ENCODE measurements around the gene PPP1R9B. TPM values are rescaled to one million over a fixed set of nuclear protein-coding genes. Genes with fewer than 3 reads are reported as not detected.

The PPP1R9B gene
- total RNA-seq, 1 donor from 2014 or later = 103 TPM

- H3K27ac ChIP-seq = no peak overlapping the region
- intact Hi-C loops (cut with DNase I) = no loop called here
- TF ChIP-seq, protein P1, sequence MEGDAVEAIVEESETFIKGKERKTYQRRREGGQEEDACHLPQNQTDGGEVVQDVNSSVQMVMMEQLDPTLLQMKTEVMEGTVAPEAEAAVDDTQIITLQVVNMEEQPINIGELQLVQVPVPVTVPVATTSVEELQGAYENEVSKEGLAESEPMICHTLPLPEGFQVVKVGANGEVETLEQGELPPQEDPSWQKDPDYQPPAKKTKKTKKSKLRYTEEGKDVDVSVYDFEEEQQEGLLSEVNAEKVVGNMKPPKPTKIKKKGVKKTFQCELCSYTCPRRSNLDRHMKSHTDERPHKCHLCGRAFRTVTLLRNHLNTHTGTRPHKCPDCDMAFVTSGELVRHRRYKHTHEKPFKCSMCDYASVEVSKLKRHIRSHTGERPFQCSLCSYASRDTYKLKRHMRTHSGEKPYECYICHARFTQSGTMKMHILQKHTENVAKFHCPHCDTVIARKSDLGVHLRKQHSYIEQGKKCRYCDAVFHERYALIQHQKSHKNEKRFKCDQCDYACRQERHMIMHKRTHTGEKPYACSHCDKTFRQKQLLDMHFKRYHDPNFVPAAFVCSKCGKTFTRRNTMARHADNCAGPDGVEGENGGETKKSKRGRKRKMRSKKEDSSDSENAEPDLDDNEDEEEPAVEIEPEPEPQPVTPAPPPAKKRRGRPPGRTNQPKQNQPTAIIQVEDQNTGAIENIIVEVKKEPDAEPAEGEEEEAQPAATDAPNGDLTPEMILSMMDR (IDR thresholded peaks at IDR 0.05) = no peak
- ATAC-seq (no peak), DNase-seq (no peak)
- H3K36me3 ChIP-seq = peaks cover 57% of the 10 kb centered on the region
- no peaks in the 10 kb centered on the region for H3K9me3 ChIP-seq
- H3K4me1 ChIP-seq = peaks cover 6% of the 10 kb centered on the region
- no peaks in the 10 kb centered on the region for H3K27me3 ChIP-seq
- H3K4me3 ChIP-seq = no peak overlapping the region
These were observed 38.0 kb upstream of the PPP1R9B start for GRCh38 chr17:50188531-50188920.

GRCh38 chr17:50187751-50188530, 37.5 kb upstream of the PPP1R9B start:
- H3K27ac ChIP-seq = no peak overlapping the region
- H3K9me3 ChIP-seq = no peaks in the 10 kb centered on the region
- no peak for DNase-seq
- ATAC-seq = no peak
- TF ChIP-seq, protein P1 (IDR thresholded peaks at IDR 0.05) = no peak
- H3K4me3 ChIP-seq = no peak overlapping the region
- H3K4me1 ChIP-seq = peaks cover 6% of the 10 kb centered on the region
- intact Hi-C loops (cut with DNase I) = no loop called here
- peaks cover 53% of the 10 kb centered on the region for H3K36me3 ChIP-seq
- H3K27me3 ChIP-seq = no peaks in the 10 kb centered on the region

DNA sequence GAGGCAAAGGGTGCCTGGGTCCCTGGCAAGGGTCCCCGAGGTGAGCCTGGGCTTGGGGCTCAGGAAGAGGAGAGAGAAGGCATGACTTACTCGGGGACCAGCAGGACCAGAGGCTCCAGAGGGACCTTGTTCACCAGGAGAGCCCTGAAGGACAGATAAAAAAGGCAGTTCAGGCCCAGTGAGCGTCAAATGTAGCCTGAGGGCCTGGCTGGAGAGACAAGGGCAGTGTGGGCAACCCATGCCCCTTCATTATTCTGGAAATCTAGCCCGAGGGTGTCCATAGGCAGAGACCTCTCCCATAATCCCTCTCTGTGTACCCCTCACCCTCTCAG, 36.9 kb upstream of the PPP1R9B start:
- Histone ChIP-seq H3K4me1 (peaks cover 6% of the 10 kb centered on the region), H3K9me3 (no peaks in the 10 kb centered on the region), H3K27me3 (no peaks in the 10 kb centered on the region), H3K4me3 (no peak overlapping the region), H3K27ac (no peak overlapping the region), H3K36me3 (peaks cover 47% of the 10 kb centered on the region)
- TF ChIP-seq, protein P1 (IDR thresholded peaks at IDR 0.05) = no peak
- intact Hi-C loops (cut with DNase I) = no loop called here
- ATAC-seq (no peak), DNase-seq (no peak)

GRCh38 chr17:50186661-50187393, 36.4 kb upstream of the PPP1R9B start:
- no peak overlapping the region for H3K27ac ChIP-seq
- TF ChIP-seq, protein P1 (IDR thresholded peaks at IDR 0.05) = no peak
- no peaks in the 10 kb centered on the region for H3K27me3 ChIP-seq
- H3K4me3 ChIP-seq = no peak overlapping the region
- ATAC-seq (no peak), DNase-seq (no peak)
- H3K9me3 ChIP-seq = no peaks in the 10 kb centered on the region
- peaks cover 6% of the 10 kb centered on the region for H3K4me1 ChIP-seq
- peaks cover 42% of the 10 kb centered on the region for H3K36me3 ChIP-seq
- intact Hi-C loops (cut with DNase I) = no loop called here

DNA sequence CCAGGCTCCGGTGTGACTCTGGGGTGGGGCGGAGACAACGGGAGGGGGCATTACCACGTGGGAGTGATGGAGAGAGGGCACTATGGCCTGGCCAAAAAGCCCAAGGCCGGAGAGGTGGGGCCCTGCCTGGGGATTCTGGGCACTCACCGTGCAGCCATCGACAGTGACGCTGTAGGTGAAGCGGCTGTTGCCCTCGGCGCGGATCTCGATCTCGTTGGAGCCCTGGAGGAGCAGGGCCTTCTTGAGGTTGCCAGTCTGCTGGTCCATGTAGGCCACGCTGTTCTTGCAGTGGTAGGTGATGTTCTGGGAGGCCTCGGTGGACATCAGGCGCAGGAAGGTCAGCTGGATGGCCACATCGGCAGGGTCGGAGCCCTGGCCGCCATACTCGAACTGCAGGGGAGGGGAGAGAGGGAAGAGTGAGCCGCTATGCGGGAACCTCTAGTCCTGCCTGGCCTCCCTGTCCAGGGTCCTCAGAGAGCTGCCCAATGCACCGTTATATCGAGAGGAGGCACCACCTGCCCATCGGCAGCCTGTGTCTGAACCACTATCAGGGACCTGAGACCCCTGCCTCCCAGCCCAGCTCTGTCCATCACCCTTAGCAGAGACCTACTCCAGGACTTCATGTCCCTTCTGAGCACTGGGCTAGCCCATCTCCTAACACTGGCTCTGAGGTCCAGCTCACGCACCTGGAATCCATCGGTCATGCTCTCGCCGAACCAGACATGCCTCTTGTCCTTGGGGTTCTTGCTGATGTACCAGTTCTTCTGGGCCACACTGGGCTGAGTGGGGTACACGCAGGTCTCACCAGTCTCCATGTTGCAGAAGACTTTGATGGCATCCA, 35.4 kb upstream of the PPP1R9B start:
- H3K36me3 ChIP-seq = peaks cover 41% of the 10 kb centered on the region
- ATAC-seq = no peak

More for the DNA sequence above, 35.4 kb upstream of the PPP1R9B start:
- intact Hi-C loops (cut with DNase I) = no loop called here
- TF ChIP-seq, protein P1 (IDR thresholded peaks at IDR 0.05) = no peak
- no peaks in the 10 kb centered on the region for H3K27me3 ChIP-seq
- peaks cover 6% of the 10 kb centered on the region for H3K4me1 ChIP-seq
- DNase-seq = no peak
- no peak overlapping the region for H3K4me3 ChIP-seq
- H3K9me3 ChIP-seq = no peaks in the 10 kb centered on the region
- no peak overlapping the region for H3K27ac ChIP-seq

Data from upper lobe of right lung (tissue), 1 donor.